Epithelial cell of esophagus (primary cell): Measurements from ENCODE around the gene C11orf21.

Source experiments
- DNase-seq: peaks from one replicate; pipeline ENCODE4 v3.0.0; 2010; ENCODE audit warnings: low read depth
- H3K4me3 ChIP-seq: 2 replicates; pipeline ENCODE4 v1.5.1; 2011; ENCODE audit warnings: mild to moderate bottlenecking, low read length, control low read depth
- TF ChIP-seq, protein P1 (sequence below): IDR thresholded peaks from 2 replicates; pipeline ENCODE4 v1.5.1; 2011; ENCODE audit warnings: low read depth, mild to moderate bottlenecking, low read length, control low read depth, inconsistent platforms; ENCODE audit not compliant: insufficient read depth; ENCODE audit errors: missing control alignments

The C11orf21 gene

DNA sequence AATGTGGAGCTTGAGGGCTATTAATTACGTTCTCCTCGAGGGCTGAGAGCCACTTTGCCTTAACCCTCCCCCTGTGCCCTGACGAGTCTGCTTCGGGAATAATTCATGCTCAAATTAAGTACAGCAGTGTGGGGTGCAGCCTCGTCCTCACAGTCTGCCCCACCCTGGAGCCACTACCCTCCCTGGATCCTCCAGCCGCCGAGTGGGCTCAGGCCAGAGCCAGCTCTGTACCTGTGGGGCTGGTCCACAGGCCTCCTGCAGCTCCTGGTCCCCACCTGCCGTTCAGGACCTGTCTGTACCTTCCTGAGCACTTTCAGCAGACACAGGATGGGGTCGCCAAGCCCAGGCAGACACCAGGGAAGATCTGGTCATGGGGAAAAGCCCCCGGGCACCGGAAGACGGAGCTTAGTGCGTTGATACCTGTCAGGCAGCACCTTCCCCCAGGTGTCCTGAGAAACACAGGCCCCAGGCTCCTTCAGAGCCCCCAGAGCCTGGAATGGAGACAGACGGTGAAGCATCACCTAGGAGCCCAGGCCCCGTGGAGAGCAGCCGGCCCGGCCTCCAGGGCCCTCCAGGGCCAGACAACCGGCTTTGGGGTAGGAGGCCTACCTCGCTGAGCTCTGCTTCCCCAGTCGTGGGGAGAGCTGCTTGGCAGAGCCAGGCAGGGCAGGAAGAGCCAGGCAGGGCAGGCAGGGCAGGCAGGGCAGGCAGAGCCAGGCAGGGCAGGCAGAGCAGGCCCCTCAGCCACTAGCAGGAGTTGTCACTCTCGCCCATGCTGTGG lies 9.8 kb upstream of the C11orf21 start:
- H3K4me3 ChIP-seq, result no peak overlapping the region
- TF ChIP-seq, protein P1, sequence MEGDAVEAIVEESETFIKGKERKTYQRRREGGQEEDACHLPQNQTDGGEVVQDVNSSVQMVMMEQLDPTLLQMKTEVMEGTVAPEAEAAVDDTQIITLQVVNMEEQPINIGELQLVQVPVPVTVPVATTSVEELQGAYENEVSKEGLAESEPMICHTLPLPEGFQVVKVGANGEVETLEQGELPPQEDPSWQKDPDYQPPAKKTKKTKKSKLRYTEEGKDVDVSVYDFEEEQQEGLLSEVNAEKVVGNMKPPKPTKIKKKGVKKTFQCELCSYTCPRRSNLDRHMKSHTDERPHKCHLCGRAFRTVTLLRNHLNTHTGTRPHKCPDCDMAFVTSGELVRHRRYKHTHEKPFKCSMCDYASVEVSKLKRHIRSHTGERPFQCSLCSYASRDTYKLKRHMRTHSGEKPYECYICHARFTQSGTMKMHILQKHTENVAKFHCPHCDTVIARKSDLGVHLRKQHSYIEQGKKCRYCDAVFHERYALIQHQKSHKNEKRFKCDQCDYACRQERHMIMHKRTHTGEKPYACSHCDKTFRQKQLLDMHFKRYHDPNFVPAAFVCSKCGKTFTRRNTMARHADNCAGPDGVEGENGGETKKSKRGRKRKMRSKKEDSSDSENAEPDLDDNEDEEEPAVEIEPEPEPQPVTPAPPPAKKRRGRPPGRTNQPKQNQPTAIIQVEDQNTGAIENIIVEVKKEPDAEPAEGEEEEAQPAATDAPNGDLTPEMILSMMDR, result no peak
- DNase-seq, result no peak

DNA sequence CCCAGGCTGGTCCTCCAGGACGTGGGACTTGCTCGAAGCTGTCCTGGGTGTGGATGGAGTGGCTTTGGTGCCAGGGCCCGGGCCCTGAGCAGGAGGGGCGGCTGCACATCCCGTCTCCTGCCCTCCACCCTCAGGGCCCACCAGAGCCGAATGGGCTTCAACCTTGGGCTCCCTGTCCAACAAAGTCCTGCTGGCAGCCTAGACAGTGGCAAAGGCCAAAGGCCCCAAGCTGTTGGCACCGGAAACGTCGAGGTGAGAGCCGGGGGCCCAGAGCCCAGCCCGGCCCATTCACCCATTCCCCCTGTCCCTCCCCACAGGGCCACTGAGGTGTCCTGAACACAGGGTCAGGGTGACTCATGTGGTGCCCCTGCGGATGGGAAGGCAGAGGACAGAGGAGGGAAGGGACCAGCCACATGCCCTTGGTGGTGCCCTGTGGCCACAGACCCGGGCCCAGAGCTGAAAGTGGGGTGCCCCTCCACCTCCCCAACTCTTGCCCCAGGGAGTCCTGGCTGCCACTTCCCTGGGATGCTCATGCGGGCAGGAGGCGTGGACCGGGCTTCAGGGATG lies 9.2 kb upstream of the C11orf21 start:
- H3K4me3 ChIP-seq, result no peak overlapping the region
- no peak for DNase-seq
- TF ChIP-seq, protein P1, result no peak

DNA sequence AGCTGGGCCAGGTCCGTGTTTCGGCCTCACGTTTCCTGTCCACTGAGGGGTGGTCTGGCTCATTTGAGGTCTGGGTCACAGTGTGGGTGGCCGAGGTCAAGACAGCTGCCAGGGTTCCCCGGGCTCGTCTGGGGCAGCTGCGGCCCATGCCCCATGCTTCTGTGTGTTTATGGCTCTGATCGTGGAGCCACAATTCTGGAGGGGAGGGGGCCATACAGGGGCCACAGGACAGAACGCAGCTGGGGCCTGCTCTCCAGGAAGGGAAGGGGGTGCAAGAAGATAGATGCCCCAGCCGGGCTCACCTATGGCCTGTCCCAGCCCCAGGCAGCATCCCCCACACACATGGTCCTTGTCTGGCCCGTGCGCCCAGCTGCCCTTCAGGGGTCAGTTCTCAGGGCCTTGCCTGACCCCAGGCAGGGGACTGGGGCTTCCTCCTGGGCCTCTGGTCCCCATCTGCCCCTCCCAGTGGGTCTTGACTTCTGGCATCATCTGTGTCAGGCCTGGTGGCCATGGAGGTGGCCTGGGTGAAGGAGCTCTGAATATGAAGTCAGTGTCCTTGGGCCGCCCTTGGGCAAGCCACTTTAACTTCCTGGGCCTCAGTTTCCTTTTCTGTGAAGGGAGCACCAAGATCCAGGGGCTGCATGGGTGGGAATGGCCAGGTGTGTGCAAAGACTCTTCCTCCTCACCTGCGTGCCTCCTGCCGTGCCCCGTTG lies 8.5 kb upstream of the C11orf21 start:
- TF ChIP-seq, protein P1, result no peak
- no peak for DNase-seq
- H3K4me3 ChIP-seq, result no peak overlapping the region

DNA sequence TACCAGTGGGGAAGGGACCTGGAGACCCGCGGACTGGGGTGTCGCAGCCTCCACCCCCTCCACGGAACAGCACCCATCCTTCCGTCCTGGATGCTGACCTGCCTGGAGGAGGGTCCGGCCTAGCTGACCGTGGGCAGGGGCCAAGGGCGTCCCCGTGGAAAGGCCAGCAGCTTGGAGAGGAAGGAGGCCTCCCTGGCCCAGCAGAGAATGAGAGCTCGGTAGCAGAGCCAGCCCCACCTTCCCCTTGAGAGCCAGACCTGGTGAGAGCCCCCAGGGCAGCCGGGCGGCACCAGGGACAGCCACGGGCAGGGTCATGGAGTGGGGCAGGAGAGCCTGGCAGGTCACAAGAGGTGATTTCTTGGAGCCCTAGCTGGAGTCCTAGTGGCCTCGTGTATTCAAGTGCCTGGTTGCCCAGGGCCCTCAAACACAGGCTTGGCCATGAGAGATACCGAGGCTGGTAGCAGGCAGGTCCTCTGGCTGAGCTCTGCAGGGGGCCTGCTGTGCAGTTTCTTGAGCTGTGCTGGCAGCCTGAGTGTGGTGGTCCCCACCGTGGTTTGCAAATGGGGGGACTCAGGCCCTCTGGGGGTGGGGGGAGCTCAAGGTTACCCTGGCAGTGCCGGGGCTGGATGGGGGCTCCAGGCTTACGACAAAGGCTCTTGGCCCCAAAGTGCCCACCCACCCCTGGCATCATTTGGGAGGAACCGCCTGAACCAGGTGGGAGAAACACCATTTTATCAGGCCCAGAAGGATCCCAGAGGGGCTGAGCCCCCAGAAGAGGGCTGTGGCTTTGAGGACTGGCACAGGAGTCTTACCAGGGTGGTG lies 7.7 kb upstream of the C11orf21 start:
- TF ChIP-seq, protein P1, result no peak
- no peak overlapping the region for H3K4me3 ChIP-seq
- no peak for DNase-seq

DNA sequence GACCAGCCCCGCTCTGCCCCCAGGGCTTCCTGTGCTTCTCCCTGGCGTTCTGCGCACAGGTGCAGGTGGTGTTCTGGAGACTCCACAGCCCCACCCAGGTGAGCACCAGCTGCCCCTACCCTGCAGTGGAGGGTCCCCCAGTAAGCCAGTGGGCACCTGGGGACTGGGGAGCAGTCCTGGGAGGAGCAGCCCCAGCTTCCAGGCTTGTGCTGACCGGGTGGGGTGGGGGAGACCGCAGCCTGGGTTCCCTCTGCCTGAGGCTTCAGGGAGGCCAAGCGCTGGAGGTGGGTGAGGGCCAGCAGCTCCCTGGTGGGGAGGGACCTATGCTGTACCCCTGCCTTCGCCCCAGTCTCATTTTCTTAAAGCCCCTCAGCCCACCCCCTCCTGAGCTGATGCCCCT lies 7.0 kb upstream of the C11orf21 start:
- H3K4me3 ChIP-seq, result no peak overlapping the region
- TF ChIP-seq, protein P1, result no peak
- no peak for DNase-seq

DNA sequence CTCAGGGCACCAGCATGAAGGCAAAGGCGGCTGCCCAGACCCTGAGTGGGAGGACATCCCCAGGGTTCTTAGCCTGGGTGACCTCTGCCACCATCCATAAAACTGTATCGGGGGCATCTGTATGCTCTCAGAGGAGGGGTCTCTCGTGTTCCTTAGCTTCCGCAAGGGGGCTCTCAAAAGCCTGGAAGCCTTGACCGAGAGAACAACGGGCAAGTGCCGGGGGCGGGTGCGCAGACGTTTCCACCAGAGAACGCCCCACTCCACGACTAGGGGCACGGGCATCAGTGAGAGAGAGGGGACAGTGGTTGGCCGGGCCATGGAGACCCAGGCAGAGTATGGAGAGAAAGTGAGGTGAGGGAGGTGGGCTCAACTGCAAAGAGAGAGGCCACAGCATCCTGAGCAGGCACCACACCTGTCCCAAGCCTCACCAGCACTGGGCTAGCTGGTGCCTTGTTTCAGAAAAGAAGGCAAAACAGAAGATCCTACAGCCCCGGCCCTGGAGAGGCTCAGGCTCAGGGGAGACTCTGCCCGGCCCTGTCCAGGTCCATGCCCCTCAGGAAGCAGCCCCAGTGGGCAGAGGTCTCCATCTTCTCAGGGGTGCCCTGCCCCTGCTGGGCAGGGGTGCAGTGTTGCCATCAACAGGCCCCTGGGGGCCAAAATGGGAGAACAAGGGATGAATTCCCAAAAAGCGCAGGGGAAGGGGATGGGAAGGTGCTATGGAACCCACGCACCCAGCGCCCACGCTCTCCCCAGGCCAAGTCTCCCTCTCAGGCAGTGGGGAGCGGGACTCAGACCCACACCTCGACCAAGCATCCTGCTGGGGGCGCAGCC lies 6.0 kb upstream of the C11orf21 start:
- DNase-seq, result no peak
- TF ChIP-seq, protein P1, result no peak
- no peak overlapping the region for H3K4me3 ChIP-seq
